Endothelial cell of umbilical vein (primary cell): Measurements from ENCODE around the gene CDK6. TPM values are rescaled to one million over a fixed set of nuclear protein-coding genes. Genes with fewer than 3 reads are reported as not detected.
"Not testable (repeated sequence)": the region's sequence is repeated elsewhere in the genome, so short reads cannot be mapped to it uniquely, and the experiment has no call there.

Source experiments
- BruUV-seq: library from RNA; stranded (reverse); fragments of 400-500 nt; replicated peaks from 2 replicates; lab custom pipeline; 2021; lab: Mats Ljungman, UMichigan
- CTCF ChIA-PET: fragments of 300-600, 350-600 bp; sonication (Branson Sonifier 250); formaldehyde crosslinking; loops from one replicate; lab custom pipeline; 2021; ENCODE audit warnings: antibody characterized with exemption, inconsistent platforms; lab: Charles Lee
- POLR2A ChIA-PET: fragments of 300-600, 350-600 bp; sonication (Branson Sonifier 250); formaldehyde crosslinking; loops from one replicate; lab custom pipeline; 2021; ENCODE audit warnings: antibody characterized with exemption, inconsistent platforms; lab: Charles Lee
- DNase-seq: peaks from one replicate; pipeline ENCODE4 v3.0.0-alpha.2; 2011; ENCODE audit warnings: low read depth, low spot score
- FAIRE-seq: peaks from 2 replicates; lab custom pipeline; 2011; peaks lifted over from hg19 to GRCh38; lab: Jason Lieb, UNC
- H2AFZ ChIP-seq: 2 replicates; pipeline ENCODE4 v1.6.0; 2012; ENCODE audit warnings: low read depth, low read length, control low read depth, inconsistent platforms
- H3K27ac ChIP-seq: 2 replicates; pipeline ENCODE4 v1.5.1; 2011; ENCODE audit warnings: low read depth, mild to moderate bottlenecking, control low read depth, low read length, moderate library complexity; ENCODE audit not compliant: insufficient read depth
- H3K27me3 ChIP-seq, 2 experiments: 2 replicates each; pipeline versions ENCODE4 v1.6.0 to v1.6.1; 2011; ENCODE audit warnings: low read length in 2 of 2, mixed read lengths in 1 of 2; ENCODE audit not compliant: control insufficient read depth in 2 of 2, insufficient read depth in 2 of 2
- H3K36me3 ChIP-seq, 2 experiments: 2 replicates in 1 of 2; 3 replicates in 1 of 2; pipeline ENCODE4 v1.5.1; 2011; ENCODE audit warnings: low read length in 2 of 2, mild to moderate bottlenecking in 1 of 2, moderate library complexity in 1 of 2; ENCODE audit not compliant: control insufficient read depth in 2 of 2, insufficient read depth in 2 of 2; ENCODE audit errors: extremely low read depth in 1 of 2
- H3K4me1 ChIP-seq: 3 replicates; pipeline ENCODE4 v1.5.1; 2011; ENCODE audit warnings: mild to moderate bottlenecking, low read length; ENCODE audit not compliant: control insufficient read depth, insufficient read depth; ENCODE audit errors: extremely low read depth
- H3K4me2 ChIP-seq: 2 replicates; pipeline ENCODE4 v1.6.1; 2011; ENCODE audit warnings: low read length, control low read depth, mixed read lengths; ENCODE audit not compliant: insufficient read depth
- H3K4me3 ChIP-seq, 3 experiments: fragments of 200-600 bp in 1 of 3; sonication (generic), shearing (Covaris generic) in 1 of 3; replicated peaks in 1 of 3; 2 replicates each; pipeline ENCODE4 v1.5.1; 2011 to 2016; ENCODE audit warnings: control low read depth in 3 of 3, low read length in 3 of 3, mild to moderate bottlenecking in 2 of 3, inconsistent platforms in 1 of 3, low read depth in 1 of 3, moderate library complexity in 1 of 3; ENCODE audit not compliant: insufficient read depth in 1 of 3
- H3K79me2 ChIP-seq: 2 replicates; pipeline ENCODE4 v1.6.0; 2012; ENCODE audit warnings: low read length, inconsistent platforms; ENCODE audit not compliant: control insufficient read depth, insufficient read depth
- H3K9ac ChIP-seq: replicated peaks from 2 replicates; pipeline ENCODE3; 2011; ENCODE audit warnings: low read length, control low read depth; ENCODE audit not compliant: insufficient read depth; ENCODE audit errors: extremely low read depth
- H3K9me1 ChIP-seq: replicated peaks from 3 replicates; pipeline ENCODE4 v1.6.0; 2011; ENCODE audit warnings: mild to moderate bottlenecking, low read length; ENCODE audit not compliant: control insufficient read depth, insufficient read depth; ENCODE audit errors: extremely low read depth
- H3K9me3 ChIP-seq: replicated peaks from 2 replicates; pipeline ENCODE4 v1.5.1; 2012; ENCODE audit warnings: low read length, inconsistent platforms; ENCODE audit not compliant: control insufficient read depth, insufficient read depth
- H4K20me1 ChIP-seq: replicated peaks from 2 replicates; pipeline ENCODE3; 2011; ENCODE audit warnings: mild to moderate bottlenecking, low read length; ENCODE audit not compliant: control insufficient read depth, insufficient read depth; ENCODE audit errors: extremely low read depth
- EZH2 ChIP-seq: IDR thresholded peaks from 2 replicates; pipeline ENCODE4 v1.6.1; 2012; ENCODE audit warnings: borderline replicate concordance, low read depth, mild to moderate bottlenecking, moderate library complexity, low read length, inconsistent platforms; ENCODE audit not compliant: severe bottlenecking
- FOS ChIP-seq: IDR thresholded peaks from 2 replicates; pipeline ENCODE4 v1.6.1; 2011; ENCODE audit warnings: mild to moderate bottlenecking, low read length, moderate library complexity, borderline replicate concordance; ENCODE audit not compliant: insufficient read depth
- GATA2 ChIP-seq: IDR thresholded peaks from 2 replicates; pipeline ENCODE4 v1.7.0; 2011; ENCODE audit warnings: low read depth, mild to moderate bottlenecking, moderate library complexity, mixed read lengths, low read length; ENCODE audit not compliant: insufficient read length, insufficient read depth
- JUN ChIP-seq: IDR thresholded peaks from 2 replicates; pipeline ENCODE4 v1.6.1; 2011; ENCODE audit warnings: borderline replicate concordance, low read depth; ENCODE audit not compliant: insufficient read length, insufficient read depth
- MYC ChIP-seq: IDR thresholded peaks from one replicate; pipeline ENCODE4 v1.6.1; 2011; ENCODE audit warnings: mild to moderate bottlenecking, low read depth, low read length
- POLR2A ChIP-seq: IDR thresholded peaks from 2 replicates; pipeline ENCODE4 v1.6.1; 2012; ENCODE audit warnings: low read depth, mild to moderate bottlenecking, control low read depth, low read length
- POLR2AphosphoS5 ChIP-seq: IDR thresholded peaks from 2 replicates; pipeline ENCODE4 v1.6.1; 2012; ENCODE audit warnings: low read depth, mild to moderate bottlenecking, control low read depth, low read length, moderate library complexity; ENCODE audit not compliant: insufficient read depth
- dilution Hi-C: fragments of 300-500 bp; cut with MboI; formaldehyde crosslinking; loops from one replicate; pipeline ENCODE4 v1.15.0; 2019; ENCODE audit warnings: low sequenced_read_pairs; ENCODE audit not compliant: extremely low pct_ligation_motif_present
- intact Hi-C: fragments of 100-400 bp; cut with micrococcal nuclease; formaldehyde crosslinking; loops from one replicate; pipeline ENCODE4 v1.10.0; 2022
- polyA plus RNA-seq, 4 experiments: library from polyadenylated mRNA; depleted of rRNA in 3 of 4; stranded (reverse) in 3 of 4; unstranded in 1 of 4; fragments of >200 nt; gene quantifications; 2 replicates each; pipeline versions ENCODE4 v1.2.1 to v1.2.3, GENCODE V29; 2011 to 2012; ENCODE audit warnings: missing spikeins in 1 of 4
- total RNA-seq: library from RNA; stranded (reverse); gene quantifications from 2 replicates; pipeline ENCODE4 v1.2.3, GENCODE V29; 2021
- TF ChIP-seq, protein P1 (sequence below): IDR thresholded peaks from 2 replicates; pipeline ENCODE4 v1.6.1; 2011; ENCODE audit not compliant: insufficient read depth, insufficient read length
- TF ChIP-seq, protein P2 (sequence below), 2 donors: IDR thresholded peaks; 1 replicate in 1 of 2; 2 replicates in 1 of 2; pipeline ENCODE4 v1.5.1; 2011; ENCODE audit warnings: low read length in 2 of 2, mild to moderate bottlenecking in 2 of 2, moderate library complexity in 2 of 2, control low read depth in 1 of 2, inconsistent platforms in 1 of 2, low read depth in 1 of 2; ENCODE audit not compliant: insufficient read depth in 1 of 2; ENCODE audit errors: extremely low read depth in 1 of 2

Gene CDK6
- total and polyA plus RNA-seq, 2 donors (not counting 3 experiments of a cell fraction or from before 2014, with no cell fraction given), result 6.0 to 28.2 TPM

- Histone ChIP-seq H3K4me3 (no peak overlapping the region), H3K9ac (no peak overlapping the region), H3K4me1 (peaks cover 4% of the 10 kb centered on the region), H3K27me3 (no peaks in the 10 kb centered on the region), H4K20me1 (no peaks in the 10 kb centered on the region), H3K27ac (no peak overlapping the region), H2AFZ (no peak overlapping the region), H3K4me2 (no peak overlapping the region), H3K9me3 (no peaks in the 10 kb centered on the region), H3K9me1 (no peaks in the 10 kb centered on the region), H3K79me2 (peaks cover 3% of the 10 kb centered on the region), H3K36me3 (no peaks in the 10 kb centered on the region)
- TF ChIP-seq EZH2 (no peak), GATA2 (no peak), POLR2AphosphoS5 (no peak), JUN (no peak), POLR2A (no peak), FOS (no peak), MYC (no peak)
- TF ChIP-seq, protein P1, sequence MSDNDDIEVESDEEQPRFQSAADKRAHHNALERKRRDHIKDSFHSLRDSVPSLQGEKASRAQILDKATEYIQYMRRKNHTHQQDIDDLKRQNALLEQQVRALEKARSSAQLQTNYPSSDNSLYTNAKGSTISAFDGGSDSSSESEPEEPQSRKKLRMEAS, result no peak
- TF ChIP-seq, protein P2, sequence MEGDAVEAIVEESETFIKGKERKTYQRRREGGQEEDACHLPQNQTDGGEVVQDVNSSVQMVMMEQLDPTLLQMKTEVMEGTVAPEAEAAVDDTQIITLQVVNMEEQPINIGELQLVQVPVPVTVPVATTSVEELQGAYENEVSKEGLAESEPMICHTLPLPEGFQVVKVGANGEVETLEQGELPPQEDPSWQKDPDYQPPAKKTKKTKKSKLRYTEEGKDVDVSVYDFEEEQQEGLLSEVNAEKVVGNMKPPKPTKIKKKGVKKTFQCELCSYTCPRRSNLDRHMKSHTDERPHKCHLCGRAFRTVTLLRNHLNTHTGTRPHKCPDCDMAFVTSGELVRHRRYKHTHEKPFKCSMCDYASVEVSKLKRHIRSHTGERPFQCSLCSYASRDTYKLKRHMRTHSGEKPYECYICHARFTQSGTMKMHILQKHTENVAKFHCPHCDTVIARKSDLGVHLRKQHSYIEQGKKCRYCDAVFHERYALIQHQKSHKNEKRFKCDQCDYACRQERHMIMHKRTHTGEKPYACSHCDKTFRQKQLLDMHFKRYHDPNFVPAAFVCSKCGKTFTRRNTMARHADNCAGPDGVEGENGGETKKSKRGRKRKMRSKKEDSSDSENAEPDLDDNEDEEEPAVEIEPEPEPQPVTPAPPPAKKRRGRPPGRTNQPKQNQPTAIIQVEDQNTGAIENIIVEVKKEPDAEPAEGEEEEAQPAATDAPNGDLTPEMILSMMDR (IDR thresholded peaks at IDR 0.05; ENCODE audit: extremely low read depth in 1 of 2, insufficient read depth in 1 of 2, low read depth in 1 of 2, low read length in 2 of 2), result no peak
- ChIA-PET POLR2A (no interaction called here), CTCF (no interaction called here)
- no peak for FAIRE-seq
- DNase-seq, result no peak
- intact Hi-C loops (no loop called here), dilution Hi-C loops (no loop called here)
- BruUV-seq, result no TSS peak
Measured at GRCh38 chr7:92745241-92745640, 91.1 kb downstream of the CDK6 start.

GRCh38 chr7:92744180-92744579 lies 92.2 kb downstream of the CDK6 start:
- CTCF ChIA-PET, result not testable (repeated sequence)

More at GRCh38 chr7:92744180-92744579, 92.2 kb downstream of the CDK6 start:
- H2AFZ ChIP-seq, H3K27me3 ChIP-seq, H3K4me3 ChIP-seq, FAIRE-seq, POLR2A ChIA-PET, H3K79me2 ChIP-seq, H3K36me3 ChIP-seq, intact Hi-C loops, DNase-seq, H3K4me2 ChIP-seq, H3K27ac ChIP-seq, dilution Hi-C loops, H3K9me3 ChIP-seq, H4K20me1 ChIP-seq, H3K4me1 ChIP-seq, H3K9me1 ChIP-seq, BruUV-seq, H3K9ac ChIP-seq: not testable (repeated sequence)
